GM15510 (cell line): ENCODE data around the gene PCDHGA5.
"Not testable (repeated sequence)": the region's sequence is repeated elsewhere in the genome, so short reads cannot be mapped to it uniquely, and the experiment has no call there.

ENCODE experiments used
- POLR2A ChIP-seq: IDR thresholded peaks from 3 replicates; pipeline ENCODE4 v1.6.1; 2011; ENCODE audit warnings: borderline replicate concordance; ENCODE audit not compliant: insufficient read length; ENCODE audit errors: extremely low read depth

PCDHGA5 gene

DNA sequence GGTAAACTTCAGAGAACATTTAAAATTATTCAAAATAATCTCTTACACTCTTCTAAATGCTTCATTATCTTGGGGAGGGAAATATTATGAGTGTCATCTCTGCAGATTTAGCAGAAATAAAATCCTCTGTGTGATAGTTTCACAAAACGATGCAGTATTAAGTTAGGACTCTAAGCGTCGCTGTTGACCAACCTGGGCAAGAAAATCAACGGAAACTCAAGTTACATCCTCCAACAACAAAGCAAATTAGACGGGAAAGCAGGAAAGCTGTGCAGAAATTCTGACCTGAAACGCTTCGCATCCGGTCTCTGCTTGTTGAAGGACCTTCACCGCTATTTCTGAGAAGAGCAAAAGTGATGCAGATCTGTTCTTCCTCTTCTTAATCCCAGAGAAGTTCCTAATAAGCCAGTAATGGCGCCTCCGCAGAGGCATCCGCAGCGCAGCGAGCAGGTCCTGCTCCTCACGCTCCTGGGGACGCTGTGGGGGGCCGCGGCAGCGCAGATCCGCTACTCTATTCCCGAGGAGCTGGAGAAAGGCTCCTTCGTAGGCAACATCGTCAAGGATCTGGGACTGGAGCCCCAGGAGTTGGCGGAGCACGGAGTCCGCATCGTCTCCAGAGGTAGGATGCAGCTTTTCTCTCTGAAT is 9.8 kb downstream of the PCDHGA5 start, which contains the start of gene PCDHGA6:
Gene PCDHGA6, plus strand, starts transcription at position 219 of the 645 bp plus-strand sequence. Its CDS starts 193 bp downstream, at position 412.
- TF ChIP-seq POLR2A: no peak

DNA sequence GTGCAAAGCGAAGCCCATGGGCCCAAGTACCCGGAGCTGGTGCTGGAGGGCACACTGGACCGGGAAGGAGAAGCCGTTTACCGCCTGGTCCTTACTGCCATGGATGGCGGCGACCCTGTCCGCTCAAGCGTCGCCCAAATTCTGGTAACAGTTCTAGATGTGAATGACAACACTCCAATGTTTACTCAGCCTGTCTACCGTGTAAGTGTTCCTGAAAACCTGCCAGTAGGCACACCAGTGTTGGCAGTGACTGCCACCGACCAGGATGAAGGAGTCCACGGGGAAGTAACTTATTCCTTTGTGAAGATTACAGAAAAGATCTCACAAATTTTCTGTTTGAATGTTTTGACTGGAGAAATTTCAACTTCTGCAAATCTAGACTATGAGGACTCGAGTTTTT is 10.7 kb downstream of the PCDHGA5 start:
- no peak for TF ChIP-seq POLR2A

DNA sequence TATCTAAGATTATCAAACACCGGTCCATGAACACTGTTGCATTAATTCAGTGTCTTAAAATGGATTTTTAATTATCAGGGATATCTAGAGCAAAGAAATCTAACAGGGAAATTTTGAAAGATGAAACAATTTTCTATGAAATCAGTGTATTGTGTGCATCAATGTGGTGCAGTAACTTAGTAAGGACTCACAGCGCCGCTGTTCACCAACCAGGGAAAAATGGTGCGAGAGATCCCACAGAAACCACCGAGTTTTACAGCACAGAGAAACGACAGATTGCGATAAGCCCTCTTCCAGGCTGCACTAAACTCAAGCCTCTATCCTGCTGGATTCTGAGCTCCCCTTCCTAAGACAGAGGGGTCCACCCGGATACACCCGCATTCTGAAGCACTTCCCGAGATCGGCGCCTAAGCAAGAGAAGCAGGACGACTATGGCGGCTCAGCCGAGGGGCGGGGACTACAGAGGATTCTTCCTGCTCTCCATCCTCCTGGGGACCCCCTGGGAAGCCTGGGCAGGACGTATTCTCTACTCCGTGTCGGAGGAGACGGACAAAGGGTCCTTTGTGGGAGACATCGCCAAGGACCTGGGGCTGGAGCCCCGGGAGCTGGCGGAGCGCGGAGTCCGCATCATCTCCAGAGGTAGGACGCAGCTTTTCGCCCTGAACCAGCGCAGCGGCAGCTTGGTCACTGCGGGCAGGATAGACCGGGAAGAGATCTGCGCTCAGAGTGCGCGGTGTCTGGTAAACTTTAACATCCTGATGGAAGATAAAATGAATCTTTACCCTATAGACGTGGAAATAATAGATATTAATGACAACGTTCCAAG is 18.7 kb downstream of the PCDHGA5 start, which contains the start of gene PCDHGA7:
Gene PCDHGA7, plus strand, starts transcription at position 274 of the 826 bp plus-strand sequence. Its CDS starts 158 bp downstream, at position 432.
- no peak for TF ChIP-seq POLR2A

DNA sequence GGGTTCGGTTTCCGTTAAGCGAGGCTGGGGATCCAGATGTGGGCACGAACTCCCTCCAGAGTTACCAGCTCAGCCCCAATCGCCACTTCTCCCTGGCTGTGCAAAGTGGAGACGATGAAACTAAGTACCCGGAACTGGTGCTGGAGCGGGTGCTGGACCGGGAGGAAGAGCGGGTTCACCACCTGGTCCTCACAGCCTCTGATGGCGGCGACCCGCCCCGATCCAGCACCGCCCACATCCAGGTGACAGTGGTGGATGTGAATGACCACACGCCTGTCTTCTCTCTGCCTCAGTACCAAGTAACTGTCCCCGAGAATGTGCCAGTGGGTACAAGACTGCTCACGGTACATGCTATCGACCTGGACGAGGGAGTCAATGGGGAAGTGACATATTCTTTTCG is 19.4 kb downstream of the PCDHGA5 start:
- TF ChIP-seq POLR2A: no peak

DNA sequence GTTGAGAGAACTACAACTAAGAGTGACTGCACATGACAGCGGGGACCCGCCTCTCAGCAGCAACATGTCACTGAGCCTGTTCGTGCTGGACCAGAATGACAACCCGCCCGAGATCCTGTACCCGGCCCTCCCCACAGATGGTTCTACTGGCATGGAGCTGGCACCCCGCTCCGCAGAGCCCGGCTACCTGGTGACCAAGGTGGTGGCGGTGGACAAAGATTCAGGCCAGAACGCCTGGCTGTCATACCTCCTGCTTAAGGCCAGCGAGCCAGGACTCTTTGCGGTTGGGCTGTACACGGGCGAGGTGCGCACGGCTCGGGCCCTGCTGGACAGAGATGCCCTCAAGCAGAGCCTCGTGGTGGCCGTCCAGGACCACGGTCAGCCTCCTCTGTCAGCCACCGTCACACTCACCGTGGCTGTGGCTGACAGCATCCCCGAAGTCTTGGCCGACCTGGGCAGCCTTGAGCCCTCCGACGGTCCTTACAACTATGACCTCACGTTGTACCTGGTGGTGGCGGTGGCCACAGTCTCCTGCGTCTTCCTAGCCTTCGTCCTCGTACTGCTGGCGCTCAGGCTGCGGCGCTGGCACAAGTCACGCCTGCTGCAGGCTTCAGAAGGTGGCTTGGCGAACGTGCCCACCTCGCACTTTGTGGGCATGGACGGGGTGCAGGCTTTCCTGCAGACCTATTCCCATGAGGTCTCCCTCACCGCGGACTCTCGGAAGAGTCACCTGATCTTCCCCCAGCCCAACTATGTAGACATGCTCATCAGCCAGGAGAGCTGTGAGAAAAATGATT is 20.7 kb downstream of the PCDHGA5 start:
- TF ChIP-seq POLR2A: no peak

DNA sequence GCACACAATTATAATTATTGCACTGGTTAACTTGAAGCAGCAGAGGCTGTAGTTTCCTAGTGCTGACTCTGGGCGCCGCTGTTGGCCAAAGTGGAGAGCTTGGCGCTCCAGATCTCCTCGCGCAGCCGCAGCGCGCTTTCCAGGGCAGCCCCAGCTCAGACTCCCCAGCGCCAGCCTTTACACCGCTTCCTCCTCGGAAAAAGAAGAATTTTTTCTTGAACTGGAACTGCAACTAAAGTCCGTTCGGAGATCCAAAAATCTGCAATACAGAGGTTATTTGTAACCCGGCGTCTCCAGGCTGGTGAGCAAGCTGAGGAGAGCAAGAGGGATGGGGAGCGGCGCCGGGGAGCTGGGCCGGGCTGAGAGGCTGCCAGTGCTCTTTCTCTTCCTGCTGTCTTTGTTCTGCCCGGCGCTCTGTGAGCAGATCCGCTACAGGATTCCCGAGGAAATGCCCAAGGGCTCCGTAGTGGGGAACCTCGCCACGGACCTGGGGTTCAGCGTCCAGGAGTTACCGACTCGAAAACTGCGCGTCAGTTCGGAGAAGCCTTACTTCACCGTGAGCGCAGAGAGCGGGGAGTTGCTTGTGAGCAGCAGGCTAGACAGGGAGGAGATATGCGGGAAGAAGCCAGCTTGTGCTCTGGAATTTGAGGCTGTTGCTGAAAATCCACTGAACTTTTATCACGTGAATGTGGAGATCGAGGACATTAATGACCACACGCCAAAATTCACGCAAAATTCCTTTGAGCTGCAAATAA is 23.8 kb downstream of the PCDHGA5 start, which contains the start of gene PCDHGB4:
Gene PCDHGB4, plus strand, starts transcription at position 142 of the 755 bp plus-strand sequence. Its CDS starts 187 bp downstream, at position 329.
- not testable (repeated sequence) for TF ChIP-seq POLR2A

DNA sequence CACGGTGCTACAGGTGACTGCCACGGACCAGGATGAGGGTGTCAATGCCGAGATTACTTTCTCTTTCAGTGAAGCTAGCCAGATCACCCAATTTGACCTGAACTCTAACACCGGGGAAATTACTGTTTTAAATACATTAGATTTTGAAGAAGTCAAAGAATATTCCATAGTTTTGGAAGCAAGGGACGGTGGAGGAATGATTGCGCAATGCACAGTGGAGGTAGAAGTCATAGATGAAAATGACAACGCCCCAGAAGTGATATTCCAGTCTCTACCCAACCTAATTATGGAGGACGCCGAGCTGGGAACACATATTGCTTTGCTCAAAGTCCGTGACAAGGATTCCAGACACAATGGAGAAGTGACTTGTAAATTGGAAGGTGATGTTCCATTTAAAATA is 24.7 kb downstream of the PCDHGA5 start:
- no peak for TF ChIP-seq POLR2A

DNA sequence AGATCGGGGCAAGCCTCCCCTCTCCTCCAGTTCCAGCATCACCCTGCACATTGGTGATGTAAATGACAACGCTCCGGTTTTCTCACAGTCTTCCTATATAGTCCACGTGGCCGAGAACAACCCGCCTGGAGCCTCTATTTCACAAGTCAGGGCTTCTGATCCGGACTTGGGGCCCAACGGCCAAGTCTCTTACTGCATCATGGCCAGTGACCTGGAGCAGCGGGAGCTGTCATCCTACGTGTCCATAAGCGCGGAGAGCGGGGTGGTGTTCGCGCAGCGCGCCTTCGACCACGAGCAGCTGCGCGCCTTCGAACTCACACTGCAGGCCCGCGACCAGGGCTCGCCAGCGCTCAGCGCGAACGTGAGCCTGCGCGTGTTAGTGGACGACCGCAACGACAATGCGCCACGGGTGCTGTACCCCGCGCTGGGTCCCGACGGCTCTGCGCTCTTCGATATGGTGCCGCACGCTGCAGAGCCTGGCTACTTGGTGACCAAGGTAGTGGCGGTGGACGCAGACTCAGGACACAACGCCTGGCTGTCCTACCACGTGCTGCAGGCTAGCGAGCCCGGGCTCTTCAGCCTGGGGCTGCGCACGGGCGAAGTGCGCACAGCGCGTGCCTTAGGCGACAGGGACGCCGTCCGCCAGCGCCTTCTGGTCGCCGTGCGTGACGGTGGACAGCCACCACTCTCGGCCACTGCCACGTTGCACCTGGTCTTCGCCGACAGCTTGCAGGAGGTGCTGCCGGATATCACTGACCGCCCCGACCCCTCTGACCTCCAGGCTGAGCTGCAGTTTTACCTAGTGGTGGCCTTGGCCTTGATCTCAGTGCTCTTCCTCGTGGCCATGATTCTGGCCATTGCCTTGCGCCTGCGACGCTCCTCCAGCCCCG is 25.4 kb downstream of the PCDHGA5 start:
- TF ChIP-seq POLR2A: no peak

DNA sequence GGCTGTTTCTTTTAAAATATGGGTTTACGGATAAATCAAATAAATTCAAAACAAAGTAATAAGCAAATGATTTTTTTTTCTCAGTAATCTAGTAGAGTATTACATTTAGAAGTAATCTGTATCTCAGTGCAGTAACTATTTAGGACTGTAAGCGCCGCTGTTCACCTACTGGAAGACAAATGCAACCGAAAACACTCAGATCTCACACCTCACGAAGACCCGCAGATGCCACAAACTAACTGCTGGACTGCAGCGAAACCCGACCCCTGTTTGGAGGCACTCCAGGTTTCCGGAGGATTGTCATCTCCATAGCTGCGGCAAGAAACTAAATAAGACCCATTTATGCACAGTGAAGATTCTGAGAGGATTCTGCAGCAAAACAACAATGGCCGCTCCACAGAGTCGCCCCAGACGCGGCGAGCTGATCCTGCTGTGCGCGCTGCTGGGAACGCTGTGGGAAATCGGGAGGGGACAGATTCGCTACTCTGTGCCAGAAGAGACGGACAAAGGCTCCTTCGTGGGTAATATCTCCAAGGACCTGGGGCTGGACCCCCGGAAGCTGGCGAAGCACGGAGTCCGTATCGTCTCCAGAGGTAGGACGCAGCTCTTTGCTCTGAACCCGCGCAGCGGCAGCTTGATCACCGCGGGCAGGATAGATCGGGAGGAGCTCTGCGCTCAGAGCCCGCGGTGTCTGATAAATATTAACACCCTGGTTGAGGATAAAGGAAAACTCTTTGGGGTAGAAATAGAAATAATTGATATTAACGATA is 28.7 kb downstream of the PCDHGA5 start, which contains the start of gene PCDHGA8:
Gene PCDHGA8, plus strand, starts transcription at position 205 of the 770 bp plus-strand sequence. Its CDS starts 181 bp downstream, at position 386.
- no peak for TF ChIP-seq POLR2A

DNA sequence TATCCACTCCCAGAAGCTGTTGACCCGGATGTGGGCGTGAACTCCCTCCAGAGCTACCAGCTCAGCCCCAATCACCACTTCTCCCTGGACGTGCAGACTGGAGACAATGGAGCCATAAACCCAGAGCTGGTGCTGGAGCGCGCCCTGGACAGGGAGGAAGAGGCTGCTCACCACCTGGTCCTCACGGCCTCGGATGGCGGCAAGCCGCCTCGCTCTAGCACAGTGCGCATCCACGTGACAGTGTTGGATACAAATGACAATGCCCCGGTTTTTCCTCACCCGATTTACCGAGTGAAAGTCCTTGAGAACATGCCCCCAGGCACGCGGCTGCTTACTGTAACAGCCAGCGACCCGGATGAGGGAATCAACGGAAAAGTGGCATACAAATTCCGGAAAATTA is 29.3 kb downstream of the PCDHGA5 start:
- TF ChIP-seq POLR2A: no peak

DNA sequence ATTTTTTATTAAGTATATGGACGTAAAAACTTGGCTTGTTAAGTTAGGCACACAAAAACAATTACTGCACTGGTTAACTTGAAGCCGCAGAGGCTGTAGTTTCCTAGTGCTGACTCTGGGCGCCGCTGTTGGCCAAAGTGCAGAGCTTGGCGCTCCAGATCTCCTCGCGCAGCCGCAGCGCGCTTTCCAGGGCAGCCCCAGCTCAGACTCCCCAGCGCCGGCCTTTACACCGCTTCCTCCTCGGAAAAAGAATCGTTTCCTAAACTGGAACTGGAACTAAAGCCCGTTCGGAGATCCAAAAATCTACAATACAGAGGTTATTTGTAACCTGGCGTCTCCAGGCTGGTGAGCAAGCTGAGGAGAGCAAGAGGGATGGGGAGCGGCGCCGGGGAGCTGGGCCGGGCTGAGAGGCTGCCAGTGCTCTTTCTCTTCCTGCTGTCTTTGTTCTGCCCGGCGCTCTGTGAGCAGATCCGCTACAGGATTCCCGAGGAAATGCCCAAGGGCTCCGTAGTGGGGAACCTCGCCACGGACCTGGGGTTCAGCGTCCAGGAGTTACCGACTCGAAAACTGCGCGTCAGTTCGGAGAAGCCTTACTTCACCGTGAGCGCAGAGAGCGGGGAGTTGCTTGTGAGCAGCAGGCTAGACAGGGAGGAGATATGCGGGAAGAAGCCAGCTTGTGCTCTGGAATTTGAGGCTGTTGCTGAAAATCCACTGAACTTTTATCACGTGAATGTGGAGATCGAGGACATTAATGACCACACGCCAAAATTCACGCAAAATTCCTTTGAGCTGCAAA is 34.0 kb downstream of the PCDHGA5 start, which contains the start of gene PCDHGB5:
Gene PCDHGB5, plus strand, starts transcription at position 192 of the 796 bp plus-strand sequence. Its CDS starts 181 bp downstream, at position 373.
- not testable (repeated sequence) for TF ChIP-seq POLR2A
